Stimulated activated CD4-positive, alpha-beta T cell treated with anti-CD3 and anti-CD28 coated beads, TNF-alpha, amount 100 ng/mL, for 24 hours (primary cell): ENCODE data around the gene ECE1.
"Not testable (repeated sequence)": the region's sequence is repeated elsewhere in the genome, so short reads cannot be mapped to it uniquely, and the experiment has no call there.

Source experiments
- DNase-seq, 3 experiments: peaks; one replicate each; pipeline ENCODE4 v3.0.0-alpha.2; 2020; ENCODE audit warnings: low read depth in 3 of 3

The ECE1 gene

DNA sequence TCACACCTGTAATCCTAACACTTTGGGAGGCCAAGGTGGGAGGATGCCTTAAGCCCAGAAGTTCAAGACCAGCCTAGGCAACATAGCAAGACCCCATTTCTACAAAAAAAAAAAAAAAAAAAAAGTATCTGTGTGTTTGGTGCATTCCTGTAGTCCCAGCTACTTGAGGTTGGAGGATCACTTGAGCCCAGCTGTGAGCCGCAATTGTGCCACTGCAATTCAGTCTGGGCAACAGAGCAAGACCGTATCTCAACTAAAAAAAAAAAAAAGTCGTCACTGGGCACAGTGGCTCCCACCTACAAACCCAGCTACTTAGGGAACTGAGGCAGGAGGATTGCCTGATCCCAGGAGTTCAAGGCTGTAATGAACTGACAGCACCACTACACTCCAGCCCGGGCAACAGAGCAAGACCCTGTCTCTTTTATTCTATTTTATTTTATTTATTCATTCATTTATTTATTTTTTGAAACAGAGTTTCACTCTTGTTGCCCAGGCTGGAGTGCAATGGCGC lies 105.0 kb downstream of the ECE1 start:
- no peak for DNase-seq

- DNase-seq = no peak
Measured at GRCh38 chr1:21184276-21184675, 106.0 kb downstream of the ECE1 start.

DNA sequence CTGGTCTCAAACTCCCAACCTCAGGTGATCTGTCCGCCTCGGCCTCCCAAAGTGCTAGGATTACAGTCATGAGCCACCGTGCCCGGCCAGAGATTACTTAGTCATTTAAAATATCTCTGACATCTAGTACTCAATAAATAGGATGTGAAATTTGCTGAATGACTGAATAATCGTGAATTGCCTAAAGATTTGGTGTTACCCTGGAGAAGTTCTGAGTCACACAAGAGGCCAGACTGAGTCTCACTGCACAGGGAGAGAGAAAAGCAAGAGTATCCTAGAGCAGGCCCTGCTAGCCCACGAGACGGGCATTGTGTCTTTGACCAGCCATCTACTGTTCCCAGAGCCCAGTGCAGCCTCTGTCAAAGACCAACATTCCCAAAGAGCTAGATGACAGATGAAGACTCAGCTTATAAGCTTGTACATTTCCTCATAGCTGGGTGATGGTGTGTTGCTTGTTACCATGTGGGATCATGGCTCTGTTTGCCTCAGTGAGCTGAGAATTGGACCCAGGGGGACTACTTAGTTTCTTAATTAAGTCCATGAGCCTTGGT lies 108.0 kb downstream of the ECE1 start:
- no peak for DNase-seq

DNA sequence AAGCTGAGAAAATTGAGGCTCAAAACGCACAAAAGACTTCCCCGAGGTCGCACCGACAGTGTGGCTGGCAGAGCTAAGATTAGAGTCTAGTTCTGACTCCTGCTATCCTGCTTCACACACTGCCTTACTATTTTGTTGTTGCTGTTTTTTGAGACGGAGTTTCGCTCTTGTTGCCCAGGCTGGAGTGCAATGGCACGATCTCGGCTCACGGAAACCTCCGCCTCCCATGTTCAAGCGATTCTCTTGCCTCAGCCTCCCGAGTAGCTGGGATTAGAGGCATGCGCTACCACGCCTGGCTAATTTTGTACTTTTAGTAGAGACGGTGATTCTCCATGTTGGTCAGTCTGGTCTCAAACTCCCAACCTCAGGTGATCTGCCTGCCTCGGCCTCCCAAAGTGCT lies 112.0 kb downstream of the ECE1 start:
- not testable (repeated sequence) for DNase-seq

DNA sequence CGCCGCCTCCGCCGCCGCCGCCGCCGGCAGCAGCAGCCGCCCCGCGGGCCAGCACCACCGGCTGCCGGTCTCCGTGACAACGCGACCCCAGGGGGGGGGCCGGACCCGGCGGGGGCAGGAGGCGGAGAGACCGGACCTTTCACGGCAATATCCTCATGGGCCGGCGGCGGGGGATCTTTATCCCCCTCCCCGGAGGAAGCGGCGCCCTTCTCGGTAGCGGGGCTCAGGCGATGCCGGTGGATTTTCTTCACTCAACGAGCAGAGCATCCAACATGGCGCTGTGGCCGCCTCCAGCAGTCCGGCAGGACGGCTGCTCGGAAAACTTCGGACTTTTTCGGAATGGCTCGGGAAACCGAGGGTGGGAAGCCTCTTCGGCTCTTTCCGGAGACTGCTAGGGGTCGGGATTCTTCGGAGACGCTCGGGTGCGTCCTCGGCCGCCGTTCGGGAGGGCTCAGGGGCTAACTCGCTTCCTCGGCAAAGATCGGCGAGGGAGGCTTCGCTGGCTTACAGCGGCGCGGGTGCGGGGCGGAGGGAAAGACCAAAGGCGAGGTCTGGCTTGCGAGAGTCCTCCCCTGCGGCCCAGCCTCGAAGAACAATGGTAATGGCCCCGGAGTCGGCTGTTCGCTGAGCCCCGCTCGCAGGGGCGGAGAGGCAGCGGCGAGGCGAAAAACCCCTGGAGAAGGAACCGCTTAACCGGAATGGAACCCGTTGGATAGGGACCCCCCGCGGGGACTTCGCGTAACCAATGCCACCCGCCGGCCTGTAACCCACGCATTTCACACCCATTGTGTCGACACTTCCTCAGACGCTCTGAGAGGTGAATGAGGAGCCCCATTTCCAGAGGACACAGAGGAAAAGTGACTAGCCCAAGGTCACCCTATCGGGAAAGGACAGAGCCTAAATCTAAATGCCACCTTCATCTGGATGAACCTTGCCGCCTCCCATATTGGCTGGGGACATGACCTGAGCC lies 113.4 kb downstream of the ECE1 start, which contains the start of gene EIF4G3:
TSS of gene EIF4G3 (minus strand) at position 312 of the 970 bp plus-strand sequence. CDS start 174,155 bp downstream, outside the sequence.
- DNase-seq = peak; percentile 97 to 100 (median 100)

DNA sequence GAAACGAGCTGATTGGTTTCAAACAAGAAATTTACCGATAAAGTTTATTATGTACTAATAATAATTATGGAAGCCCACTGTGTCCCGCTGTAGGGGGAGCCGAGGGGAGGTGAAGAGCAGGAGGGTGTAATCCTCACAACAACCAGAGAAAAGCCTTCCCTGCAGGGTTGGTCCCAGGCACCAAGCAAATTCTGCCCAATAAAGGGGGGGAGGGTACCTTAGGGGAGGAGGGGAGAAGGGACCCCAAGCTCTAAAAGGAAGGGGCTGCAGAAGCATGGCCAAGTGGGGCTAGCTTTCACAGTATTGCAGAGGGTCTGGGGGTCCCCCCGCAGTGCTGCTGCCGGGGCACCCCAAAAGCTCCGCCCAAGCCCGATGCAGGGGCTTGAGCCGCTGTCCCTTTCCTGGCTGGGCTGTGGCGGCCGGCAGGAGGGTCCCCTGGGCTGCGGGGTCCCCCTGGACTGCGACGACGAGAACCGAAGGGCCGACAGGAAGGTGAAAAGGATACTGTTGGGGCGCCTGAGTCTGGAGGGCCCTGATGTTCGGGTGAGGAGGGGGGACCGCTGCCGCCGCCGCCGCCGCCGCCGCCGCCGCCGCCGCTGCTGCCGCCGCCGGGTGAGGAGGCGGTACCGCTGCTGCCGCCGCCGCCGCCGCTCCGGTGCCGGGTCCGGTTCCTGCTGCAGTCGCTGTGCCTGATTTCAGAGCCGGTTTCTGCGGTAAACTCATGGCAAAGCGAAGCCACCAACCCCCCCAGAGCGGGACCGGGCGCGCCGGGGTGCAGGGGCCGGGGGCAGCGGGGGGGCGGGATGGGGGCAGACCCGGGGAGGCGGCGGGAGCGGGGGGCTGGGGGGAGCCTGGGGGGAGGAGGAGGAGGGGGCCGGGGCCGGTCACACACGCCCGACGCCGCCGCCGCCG lies 114.3 kb downstream of the ECE1 start:
- DNase-seq = peak in 2 of 3 experiments; percentile 12 to 34

- peak in 2 of 3 experiments; percentile 4 to 28 for DNase-seq
Measured at GRCh38 chr1:21175324-21175669, 115.0 kb downstream of the ECE1 start.

- no peak for DNase-seq
Measured at GRCh38 chr1:21174654-21175323, 115.5 kb downstream of the ECE1 start.

- no peak for DNase-seq
Measured at GRCh38 chr1:21174230-21174629, 116.0 kb downstream of the ECE1 start.

- DNase-seq = not testable (repeated sequence)
Measured at GRCh38 chr1:21173096-21173495, 117.2 kb downstream of the ECE1 start.

DNA sequence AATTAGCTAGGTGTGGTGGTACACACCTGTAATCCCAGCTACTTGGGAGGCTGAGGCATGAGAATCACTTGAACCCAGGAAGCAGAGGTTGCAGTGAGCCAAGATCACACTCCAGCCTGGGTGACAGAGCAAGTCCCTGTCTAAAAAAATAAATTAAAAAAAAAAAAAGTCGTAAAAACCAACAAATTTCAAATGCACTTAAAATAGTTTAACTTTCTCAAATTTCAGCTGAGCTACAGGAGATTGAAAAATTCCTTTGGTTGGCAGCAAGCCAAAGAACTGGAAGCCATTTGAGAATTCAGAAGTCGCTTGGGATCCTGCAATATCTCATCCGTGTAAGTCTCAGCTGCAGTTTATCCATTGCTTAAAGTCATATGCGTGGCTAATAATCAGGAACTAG lies 119.4 kb downstream of the ECE1 start:
- DNase-seq = not testable (repeated sequence)

DNA sequence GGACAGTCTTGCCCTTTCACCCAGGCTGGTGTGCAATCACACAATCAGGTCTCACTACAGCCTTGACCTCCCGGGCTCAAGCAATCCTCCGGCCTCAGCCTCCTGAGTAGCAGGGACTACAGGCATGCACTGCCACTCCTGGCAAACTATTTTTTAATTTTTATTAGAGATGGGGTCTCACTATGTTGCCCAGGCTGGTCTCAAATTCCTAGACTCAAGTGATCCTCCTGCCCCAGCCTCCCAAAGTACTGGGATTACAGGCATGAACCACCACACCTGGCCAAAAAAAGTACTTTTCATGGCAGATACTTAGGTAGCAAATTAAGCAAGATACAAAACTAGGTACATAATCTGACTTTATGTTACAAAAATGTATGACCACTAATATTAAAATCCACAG lies 121.8 kb downstream of the ECE1 start:
- DNase-seq = no peak
